ACHN (cell line): ENCODE results near the gene SPTBN4.
"Not testable (repeated sequence)": the region's sequence is repeated elsewhere in the genome, so short reads cannot be mapped to it uniquely, and the experiment has no call there.

Experiments used
- DNase-seq: peaks from one replicate; pipeline ENCODE4 v3.0.0-alpha.2; 2015
- in situ Hi-C: cut with HindIII; loops from 2 replicates; pipeline ENCODE4 v1.10.0; 2017; ENCODE audit warnings: low sequenced_read_pairs, low pct_ligation_motif_present, low pct_unique_long_range_greater_than_20kb

The SPTBN4 gene

DNA sequence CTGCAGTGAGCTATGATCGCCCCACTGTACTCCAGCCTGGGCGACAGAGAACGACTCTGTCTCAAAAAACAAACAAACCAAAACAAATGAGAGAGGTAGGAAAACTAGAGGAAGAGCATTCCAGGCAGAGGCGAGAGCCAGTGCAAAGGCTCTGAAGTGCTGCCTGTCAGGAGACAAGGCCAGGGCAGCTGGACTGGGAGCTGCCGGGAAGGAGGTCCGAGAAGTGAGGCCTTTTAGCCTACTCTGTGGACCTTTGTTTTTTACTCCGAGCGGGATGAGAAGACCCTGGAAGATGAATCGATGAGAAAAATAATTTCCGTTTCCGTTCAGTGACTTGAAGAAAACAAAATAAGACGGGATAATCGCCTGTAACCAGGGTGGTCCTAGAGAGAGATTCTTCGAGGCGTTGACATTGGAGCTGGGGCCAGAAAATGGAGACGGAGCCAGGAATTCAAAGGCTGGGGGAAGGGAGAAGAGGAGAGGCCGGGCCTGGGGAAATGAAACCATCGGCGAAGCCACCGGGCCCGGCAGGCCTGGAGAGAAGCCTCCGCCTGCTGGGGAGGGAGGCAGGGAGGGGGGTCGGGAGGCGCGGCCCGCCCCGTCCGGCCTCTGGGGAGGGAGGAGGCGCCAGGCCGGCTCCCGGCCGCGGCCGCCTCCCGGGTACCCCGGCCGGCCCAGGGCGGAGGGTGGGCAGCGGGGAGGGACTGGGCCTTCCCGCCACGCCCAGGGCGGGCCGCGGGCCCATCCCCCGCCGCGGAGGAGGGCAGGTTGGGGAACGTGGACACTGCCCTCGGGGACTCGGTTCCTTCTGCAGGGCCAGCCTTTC, 33.2 kb upstream of the SPTBN4 start:
- peak; percentile 90 for DNase-seq
- in situ Hi-C loops: no loop called here

GRCh38 chr19:40438284-40438683, 28.5 kb upstream of the SPTBN4 start:
- in situ Hi-C loops: no loop called here
- no peak for DNase-seq

- DNase-seq: no peak
- in situ Hi-C loops: no loop called here
Observed at GRCh38 chr19:40441719-40442253, 25.0 kb upstream of the SPTBN4 start.

DNA sequence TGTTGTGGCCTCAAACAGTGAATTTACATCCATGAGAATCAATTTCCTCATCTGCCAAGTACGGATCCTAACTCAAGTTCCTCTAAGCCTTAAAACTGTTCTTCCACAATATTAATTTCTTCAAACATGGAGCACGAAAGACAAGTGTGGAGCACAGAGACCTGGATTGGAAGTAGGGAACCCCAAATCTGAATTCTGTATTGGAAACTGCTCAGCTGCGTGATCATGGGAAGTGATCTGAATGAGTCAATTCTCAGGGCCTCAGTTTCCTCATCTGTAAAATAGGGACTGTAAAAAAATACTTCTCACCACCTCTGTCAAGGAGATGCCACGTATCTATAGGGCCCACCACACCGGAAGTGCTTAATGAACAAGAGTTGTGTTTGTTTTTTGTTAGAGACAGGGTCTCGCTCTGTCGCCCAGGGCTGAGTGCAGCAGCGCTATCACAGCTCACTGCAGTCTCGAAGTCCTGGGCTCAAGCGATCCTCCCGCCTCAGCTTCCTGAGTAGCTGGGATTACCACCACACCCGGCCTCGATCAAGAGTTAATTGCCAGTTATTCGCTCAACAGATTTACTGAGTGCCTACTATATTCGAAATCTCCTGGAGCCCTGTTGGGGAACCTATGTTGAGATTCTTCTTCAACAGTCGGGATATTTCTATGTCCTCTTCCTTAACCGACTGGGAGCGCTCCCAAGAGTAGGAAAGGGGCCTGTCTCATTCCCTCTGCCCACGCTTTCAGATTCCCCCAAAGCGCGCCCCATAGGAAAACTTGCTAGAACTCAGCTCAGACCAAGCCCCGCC, 24.3 kb upstream of the SPTBN4 start:
- no peak for DNase-seq
- in situ Hi-C loops: no loop called here

- in situ Hi-C loops: no loop called here
- peak; percentile 99 for DNase-seq
Observed at GRCh38 chr19:40443131-40443999, 23.4 kb upstream of the SPTBN4 start.

DNA sequence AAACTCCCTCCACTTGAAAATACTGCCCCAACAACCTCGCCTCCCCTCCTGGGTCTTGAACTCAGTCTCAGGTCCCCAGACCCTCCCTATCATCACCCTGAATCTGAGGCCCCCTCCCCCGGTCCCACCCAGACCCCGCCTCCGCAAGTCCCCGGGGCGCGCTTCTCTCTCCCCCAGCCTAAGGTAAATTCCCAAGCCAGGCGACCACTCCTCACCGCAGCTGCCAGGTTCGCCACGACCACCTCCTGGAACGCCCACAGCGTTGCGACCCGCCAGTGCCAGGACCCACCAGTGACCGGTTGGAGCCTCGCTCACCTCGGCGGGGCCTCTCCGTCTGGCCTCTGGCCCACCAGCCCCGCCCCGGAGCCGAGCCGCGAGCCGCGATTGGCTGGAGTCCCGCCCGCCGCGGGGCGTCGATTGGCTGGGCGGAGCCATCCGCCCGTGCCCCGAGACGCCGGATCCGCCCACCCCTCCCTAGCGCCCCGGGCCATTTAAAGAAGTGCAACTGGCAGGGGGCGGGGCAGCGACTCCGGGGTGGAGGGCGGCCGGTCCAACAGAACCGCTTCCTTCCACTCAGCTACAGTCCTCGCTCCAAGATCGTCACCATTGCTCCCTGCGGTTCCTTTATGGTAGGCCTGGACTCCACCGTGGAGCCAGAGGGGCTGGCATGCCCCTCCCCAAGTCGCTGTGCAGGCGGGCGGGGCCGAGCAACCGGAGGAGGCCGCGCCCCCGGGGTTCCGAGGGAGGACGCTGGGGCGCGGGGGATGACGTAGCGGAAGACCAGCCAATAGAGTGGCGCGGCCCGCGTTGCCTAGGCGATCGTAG, 22.6 kb upstream of the SPTBN4 start, which contains the start of gene SERTAD3:
TSS of gene SERTAD3 (minus strand) at position 336 of the 825 bp plus-strand sequence. CDS start 2,255 bp downstream, outside the sequence.
- in situ Hi-C loops: no loop called here

GRCh38 chr19:40444825-40445312, 21.9 kb upstream of the SPTBN4 start:
- no peak for DNase-seq
- in situ Hi-C loops: no loop called here

More for the DNA sequence above, 22.6 kb upstream of the SPTBN4 start, which contains the start of gene SERTAD3:
- DNase-seq: peak; percentile 92

- no peak for DNase-seq
Observed at GRCh38 chr19:40445780-40446262, 21.0 kb upstream of the SPTBN4 start.

DNA sequence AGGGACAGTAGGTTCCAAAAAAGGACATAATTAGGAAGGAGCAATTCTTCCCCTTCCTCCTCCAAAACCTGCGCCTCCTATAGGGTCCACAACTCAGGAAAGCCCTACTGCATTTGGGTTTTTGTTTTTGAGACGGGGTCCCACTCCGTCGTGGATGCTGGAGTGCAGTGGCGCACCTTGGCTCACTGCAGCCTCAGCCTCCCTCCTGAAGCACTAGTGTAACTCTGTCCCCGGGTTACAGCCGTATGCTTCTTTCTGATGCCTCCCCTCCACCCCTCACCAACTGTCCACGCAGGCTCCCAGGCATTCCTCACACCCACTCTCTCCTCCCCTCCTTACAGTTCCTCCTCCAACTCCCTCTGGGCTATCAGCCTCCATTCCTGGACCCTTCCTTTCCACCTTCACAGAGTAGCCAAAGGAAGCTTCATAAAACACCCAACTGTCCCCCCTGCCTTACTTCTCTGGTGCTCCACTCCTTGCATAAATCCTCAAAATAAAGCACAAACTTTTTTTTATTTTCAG, 20.5 kb upstream of the SPTBN4 start:
- in situ Hi-C loops: no loop called here

More at GRCh38 chr19:40445780-40446262, 21.0 kb upstream of the SPTBN4 start:
- in situ Hi-C loops: no loop called here

GRCh38 chr19:40449506-40449905, 17.3 kb upstream of the SPTBN4 start:
- in situ Hi-C loops: no loop called here
- DNase-seq: no peak

More for the DNA sequence above, 20.5 kb upstream of the SPTBN4 start:
- no peak for DNase-seq

DNA sequence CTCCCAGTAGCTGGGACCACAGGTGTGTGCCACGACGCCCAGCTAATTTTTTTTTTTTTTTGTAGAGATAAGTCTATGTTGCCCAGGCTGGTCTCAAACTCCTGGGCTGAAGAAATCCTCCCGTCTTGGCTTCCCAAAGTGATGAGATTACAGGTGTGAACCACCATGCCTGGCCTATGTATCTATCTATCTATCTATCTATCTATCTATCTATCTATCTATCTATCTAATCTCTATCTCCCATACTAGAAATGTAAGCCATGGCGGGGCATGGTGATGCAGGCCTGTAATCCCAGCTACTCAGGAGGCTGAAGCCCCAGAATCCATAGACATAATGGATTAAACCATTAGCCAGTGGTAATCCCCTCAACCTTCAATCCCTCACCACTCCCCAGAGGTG, 16.1 kb upstream of the SPTBN4 start:
- in situ Hi-C loops: no loop called here

GRCh38 chr19:40452016-40452415, 14.8 kb upstream of the SPTBN4 start:
- in situ Hi-C loops: no loop called here
- DNase-seq: no peak

More for the DNA sequence above, 16.1 kb upstream of the SPTBN4 start:
- no peak for DNase-seq

DNA sequence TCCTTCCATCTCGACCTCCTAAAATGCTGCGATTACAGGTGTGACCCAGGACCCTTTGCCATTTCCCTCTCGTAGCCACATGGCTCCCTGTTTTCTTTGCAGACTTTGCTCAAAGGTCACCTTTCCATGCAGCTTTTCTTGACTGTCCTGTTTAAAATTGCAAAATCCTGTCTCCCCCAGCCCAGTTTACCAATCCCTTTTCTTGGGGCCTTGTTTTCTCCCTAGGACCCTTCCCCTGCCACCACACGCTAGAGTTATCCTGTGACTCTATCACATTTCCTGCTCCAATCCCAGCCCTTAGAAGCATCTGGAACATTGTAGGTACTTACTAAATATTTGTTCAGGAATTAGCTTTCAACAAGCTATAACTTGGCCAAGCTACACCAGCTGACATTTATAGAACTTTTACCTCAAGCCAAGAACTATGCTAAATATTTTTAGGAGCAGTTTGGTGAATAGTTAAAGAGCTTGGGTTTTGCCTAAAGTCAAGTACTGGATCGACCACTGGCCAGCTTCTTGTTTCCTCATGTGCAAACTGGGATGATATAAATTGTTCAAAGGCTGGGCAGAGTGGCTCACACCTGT, 13.6 kb upstream of the SPTBN4 start:
- in situ Hi-C loops: no loop called here
- no peak for DNase-seq

- DNase-seq: peak; percentile 14
- in situ Hi-C loops: not testable (repeated sequence)
Observed at GRCh38 chr19:40453943-40454342, 12.9 kb upstream of the SPTBN4 start.

DNA sequence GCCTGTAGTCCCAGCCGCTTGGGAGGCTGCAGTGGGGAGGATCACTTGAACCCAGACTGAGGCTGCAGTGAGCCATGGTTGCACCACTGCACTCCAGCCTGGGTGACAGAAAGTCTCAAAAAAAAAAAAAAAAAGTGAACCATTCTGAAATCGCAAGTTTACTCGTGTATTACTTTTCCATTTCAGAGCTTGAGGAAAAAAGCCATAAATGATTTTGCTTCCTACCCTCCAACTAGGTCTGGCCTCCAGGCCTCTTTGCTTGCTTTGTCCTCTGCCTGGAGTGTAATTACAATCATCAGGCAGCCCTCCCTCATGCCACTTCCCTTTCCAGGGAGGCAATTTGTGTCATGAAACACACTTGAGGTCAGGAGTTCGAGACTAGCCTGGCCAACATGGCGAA, 9.8 kb upstream of the SPTBN4 start:
- in situ Hi-C loops: no loop called here
- no peak for DNase-seq

DNA sequence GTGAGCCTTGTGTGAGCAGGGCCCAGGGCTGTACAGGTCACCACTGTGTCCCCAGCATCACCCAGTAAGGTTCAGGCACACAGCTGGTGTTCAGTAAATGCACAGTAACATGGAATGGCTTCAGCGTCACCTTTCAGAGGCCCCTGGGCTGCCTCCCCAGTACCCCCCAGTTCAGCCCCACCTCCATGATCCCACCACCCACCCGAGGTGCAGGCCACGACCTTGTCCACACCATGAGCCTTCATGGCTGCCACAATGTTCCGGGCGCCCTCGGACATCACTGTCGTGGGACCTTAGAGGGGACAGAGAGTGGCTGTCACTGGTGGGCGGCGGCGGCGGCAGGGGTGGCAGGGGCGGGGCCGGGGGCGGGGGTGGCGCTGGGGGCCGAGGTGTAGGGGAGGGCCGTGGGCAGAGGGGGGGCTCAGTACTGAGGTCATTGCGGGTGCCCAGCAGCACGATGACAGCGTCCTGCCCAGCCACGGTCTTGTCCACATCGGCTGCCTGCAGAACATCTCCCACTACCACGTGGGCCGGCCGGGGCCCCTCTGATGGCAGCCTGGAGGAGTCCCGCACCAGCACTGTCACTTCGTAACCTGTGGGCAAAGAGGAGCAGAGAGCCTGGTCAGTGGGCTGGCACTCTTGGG, 8.7 kb upstream of the SPTBN4 start:
- no peak for DNase-seq
- in situ Hi-C loops: no loop called here
